ENCODE results near the gene ACER3. TPM values are rescaled to one million over a fixed set of nuclear protein-coding genes. Genes with fewer than 3 reads are reported as not detected.

ACER3 gene
- total and polyA plus RNA-seq, 2 experiments from 2014 or later, result 6.2 to 26.5 TPM

GRCh38 chr11:76891285-76891684 is 30.6 kb downstream of the ACER3 start:
- ATAC-seq (no peak), DNase-seq (ENCODE audit: low spot score) (no peak)
- Mint-ChIP-seq H3K4me1 (peaks cover 4% of the 10 kb centered on the region), H3K27ac (no peak overlapping the region), H3K4me3 (no peak overlapping the region), H3K9me3 (no peaks in the 10 kb centered on the region), H3K27me3 (ENCODE audit: insufficient read depth, low read depth, poor library complexity) (no peaks in the 10 kb centered on the region), H3K36me3 (ENCODE audit: low read depth) (no peaks in the 10 kb centered on the region)
- no peaks in the 10 kb centered on the region for H3K27me3 ChIP-seq (ENCODE audit: insufficient read depth)
- no peak overlapping the region for H2AFZ ChIP-seq
- H3K27ac ChIP-seq (ENCODE audit: low read depth), result no peak overlapping the region
- H3K4me1 ChIP-seq (ENCODE audit: insufficient read depth), result 0 out of 2 replicates have a peak, but pooled peaks cover 5% of the 10 kb centered on the region
- H3F3A ChIP-seq (replicated peaks; ENCODE audit: low read depth), result no peaks in the 10 kb centered on the region
- peaks cover 3% of the 10 kb centered on the region; the same call in 1 of the 2 replicates for H3K79me2 ChIP-seq (replicated peaks; ENCODE audit: insufficient read depth)
- H4K20me1 ChIP-seq (replicated peaks; ENCODE audit: insufficient read depth), result no peaks in the 10 kb centered on the region; the same call in 1 of the 2 replicates
- TF ChIP-seq STAT1 (IDR thresholded peaks at IDR 0.05; ENCODE audit: unreplicated experiment) (no peak), EZH2 (IDR thresholded peaks at IDR 0.05; ENCODE audit: low read depth, unreplicated experiment) (no peak), CREB1 (CRISPR knock-in tag; IDR thresholded peaks at IDR 0.05; ENCODE audit: low read depth) (no peak), POLR2AphosphoS5 (IDR thresholded peaks at IDR 0.05; ENCODE audit: low read depth) (no peak), ZNF114 (CRISPR knock-in tag; IDR thresholded peaks at IDR 0.05) (no peak), ETS1 (IDR thresholded peaks at IDR 0.05) (no peak), REST (IDR thresholded peaks at IDR 0.05; ENCODE audit: unreplicated experiment) (no peak)
- no peak overlapping the region for H3K4me2 ChIP-seq
- H3K4me3 ChIP-seq, result no peak overlapping the region
- H3K36me3 ChIP-seq (ENCODE audit: insufficient read depth), result no peaks in the 10 kb centered on the region
- H3K9me2 ChIP-seq (ENCODE audit: insufficient read depth), result no peaks in the 10 kb centered on the region

- TF ChIP-seq CREB1 (CRISPR knock-in tag; IDR thresholded peaks at IDR 0.05; ENCODE audit: low read depth), result no peak
- no peak for TF ChIP-seq EZH2 (IDR thresholded peaks at IDR 0.05; ENCODE audit: low read depth, unreplicated experiment)
- no peak for TF ChIP-seq ZNF114 (CRISPR knock-in tag; IDR thresholded peaks at IDR 0.05)
- TF ChIP-seq NANOG (IDR thresholded peaks at IDR 0.05; ENCODE audit: borderline replicate concordance), result no peak
- no peak for TF ChIP-seq STAT1 (IDR thresholded peaks at IDR 0.05; ENCODE audit: unreplicated experiment)
- TF ChIP-seq JUNB (IDR thresholded peaks at IDR 0.05; ENCODE audit: unreplicated experiment), result no peak
- ATAC-seq (no peak), DNase-seq (ENCODE audit: low spot score) (no peak)
- Mint-ChIP-seq H3K9me3 (no peaks in the 10 kb centered on the region), H3K27ac (no peak overlapping the region), H3K4me1 (peaks cover 4% of the 10 kb centered on the region), H3K4me3 (no peak overlapping the region), H3K27me3 (ENCODE audit: insufficient read depth, low read depth, poor library complexity) (no peaks in the 10 kb centered on the region), H3K36me3 (ENCODE audit: low read depth) (no peaks in the 10 kb centered on the region)
- Histone ChIP-seq H3K4me1 (ENCODE audit: insufficient read depth) (0 out of 2 replicates have a peak, but pooled peaks cover 5% of the 10 kb centered on the region), H3K27ac (ENCODE audit: low read depth) (no peak overlapping the region), H2AFZ (no peak overlapping the region), H3K27me3 (ENCODE audit: insufficient read depth) (no peaks in the 10 kb centered on the region), H3K4me2 (no peak overlapping the region), H3F3A (replicated peaks; ENCODE audit: low read depth) (no peaks in the 10 kb centered on the region), H3K4me3 (no peak overlapping the region), H4K20me1 (replicated peaks; ENCODE audit: insufficient read depth) (no peaks in the 10 kb centered on the region; the same call in 1 of the 2 replicates), H3K36me3 (ENCODE audit: insufficient read depth) (no peaks in the 10 kb centered on the region), H3K9me2 (ENCODE audit: insufficient read depth) (no peaks in the 10 kb centered on the region), H3K79me2 (replicated peaks; ENCODE audit: insufficient read depth) (peaks cover 3% of the 10 kb centered on the region; the same call in 1 of the 2 replicates)
Observed at GRCh38 chr11:76891793-76892192, 31.1 kb downstream of the ACER3 start.
